ENCODE data around the gene DNMT3A. TPM values are rescaled to one million over a fixed set of nuclear protein-coding genes. Genes with fewer than 3 reads are reported as not detected.

Gene DNMT3A
- total and polyA plus RNA-seq, 10 donors: 9.0 to 64.6 (median 33.2) TPM

DNA sequence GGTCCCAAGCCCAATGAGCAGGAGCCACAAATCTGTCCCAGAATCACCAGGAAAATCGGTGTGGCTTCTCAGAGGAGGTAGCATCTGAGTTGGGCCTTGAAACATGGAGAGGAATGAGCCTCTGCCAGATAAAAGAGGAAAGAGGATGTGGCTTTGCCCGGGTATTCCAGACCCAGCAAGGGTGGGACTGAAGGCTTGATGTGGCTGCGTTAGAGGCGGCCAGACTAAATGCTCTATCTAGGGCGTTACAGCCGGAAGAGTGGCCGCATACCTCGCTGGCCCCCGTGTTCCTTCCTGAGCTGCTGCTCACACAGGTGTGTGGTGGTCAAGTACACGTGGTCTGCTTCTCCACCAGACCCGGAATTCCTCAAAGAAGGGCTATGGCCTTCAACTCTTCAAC lies 139.4 kb downstream of the DNMT3A start:
- Histone ChIP-seq H3K4me3 (no peak overlapping the region), H3K4me1 (peaks cover 0 to 45% (median 23%) of the 10 kb centered on the region in 6 donors), H3K27me3 (replicated peaks in 1 of 7) (peaks cover 0 to 5% (median 0%) of the 10 kb centered on the region in 7 donors), H3K36me3 (no peaks in the 10 kb centered on the region), H3K27ac (no peak overlapping the region), H3K9me3 (no peaks in the 10 kb centered on the region)
- TF ChIP-seq POLR2AphosphoS5 (IDR thresholded peaks at IDR 0.05) (no peak), POLR2A (IDR thresholded peaks at IDR 0.05) (no peak)
- TF ChIP-seq, protein P1, sequence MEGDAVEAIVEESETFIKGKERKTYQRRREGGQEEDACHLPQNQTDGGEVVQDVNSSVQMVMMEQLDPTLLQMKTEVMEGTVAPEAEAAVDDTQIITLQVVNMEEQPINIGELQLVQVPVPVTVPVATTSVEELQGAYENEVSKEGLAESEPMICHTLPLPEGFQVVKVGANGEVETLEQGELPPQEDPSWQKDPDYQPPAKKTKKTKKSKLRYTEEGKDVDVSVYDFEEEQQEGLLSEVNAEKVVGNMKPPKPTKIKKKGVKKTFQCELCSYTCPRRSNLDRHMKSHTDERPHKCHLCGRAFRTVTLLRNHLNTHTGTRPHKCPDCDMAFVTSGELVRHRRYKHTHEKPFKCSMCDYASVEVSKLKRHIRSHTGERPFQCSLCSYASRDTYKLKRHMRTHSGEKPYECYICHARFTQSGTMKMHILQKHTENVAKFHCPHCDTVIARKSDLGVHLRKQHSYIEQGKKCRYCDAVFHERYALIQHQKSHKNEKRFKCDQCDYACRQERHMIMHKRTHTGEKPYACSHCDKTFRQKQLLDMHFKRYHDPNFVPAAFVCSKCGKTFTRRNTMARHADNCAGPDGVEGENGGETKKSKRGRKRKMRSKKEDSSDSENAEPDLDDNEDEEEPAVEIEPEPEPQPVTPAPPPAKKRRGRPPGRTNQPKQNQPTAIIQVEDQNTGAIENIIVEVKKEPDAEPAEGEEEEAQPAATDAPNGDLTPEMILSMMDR (IDR thresholded peaks at IDR 0.05 in 8 of 11, conservative IDR thresholded peaks at IDR 0.05 in 3 of 11): no peak
- 25 to 51% (median 49%) methylated on average over 11 of the region's 11 CpGs for WGBS, 5 donors
- intact Hi-C loops (cut with DNase I; ENCODE audit: low total_unique reads): no loop called here
- no peak for DNase-seq

DNA sequence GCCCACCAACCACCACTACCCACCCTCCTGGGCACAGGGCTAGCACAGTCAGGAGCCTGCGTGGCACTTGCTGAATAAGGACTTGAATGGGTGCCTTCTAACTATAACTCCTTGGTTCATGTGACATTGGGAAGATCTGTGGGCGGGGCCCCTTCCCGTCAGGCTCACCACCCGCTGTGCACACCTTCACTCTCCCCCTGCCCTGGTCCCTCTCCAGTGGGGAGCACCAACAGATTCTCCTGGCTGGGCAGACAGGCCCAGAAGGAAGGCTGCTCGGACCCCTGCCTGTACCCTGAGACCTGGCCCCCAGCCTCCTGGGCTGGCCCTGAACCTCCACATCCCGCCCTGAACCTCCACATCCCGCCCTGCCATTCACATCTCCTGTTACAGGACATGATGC lies 139.9 kb downstream of the DNMT3A start:
- no peaks in the 10 kb centered on the region for H3K36me3 ChIP-seq
- TF ChIP-seq, protein P1 (IDR thresholded peaks at IDR 0.05 in 8 of 11, conservative IDR thresholded peaks at IDR 0.05 in 3 of 11): no peak
- TF ChIP-seq POLR2AphosphoS5 (IDR thresholded peaks at IDR 0.05) (no peak), POLR2A (IDR thresholded peaks at IDR 0.05) (no peak)
- intact Hi-C loops (cut with DNase I; ENCODE audit: low total_unique reads): no loop called here
- H3K27me3 ChIP-seq (replicated peaks in 1 of 7): peaks cover 0 to 5% (median 0%) of the 10 kb centered on the region in 7 donors
- H3K27ac ChIP-seq: no peak overlapping the region
- H3K4me3 ChIP-seq: no peak overlapping the region
- WGBS, 5 donors: 88 to 100% (median 96%) methylated on average over 2 to 7 of the region's 7 CpGs
- no peaks in the 10 kb centered on the region for H3K9me3 ChIP-seq
- H3K4me1 ChIP-seq: peaks cover 0 to 45% (median 19%) of the 10 kb centered on the region in 6 donors
- DNase-seq: no peak

DNA sequence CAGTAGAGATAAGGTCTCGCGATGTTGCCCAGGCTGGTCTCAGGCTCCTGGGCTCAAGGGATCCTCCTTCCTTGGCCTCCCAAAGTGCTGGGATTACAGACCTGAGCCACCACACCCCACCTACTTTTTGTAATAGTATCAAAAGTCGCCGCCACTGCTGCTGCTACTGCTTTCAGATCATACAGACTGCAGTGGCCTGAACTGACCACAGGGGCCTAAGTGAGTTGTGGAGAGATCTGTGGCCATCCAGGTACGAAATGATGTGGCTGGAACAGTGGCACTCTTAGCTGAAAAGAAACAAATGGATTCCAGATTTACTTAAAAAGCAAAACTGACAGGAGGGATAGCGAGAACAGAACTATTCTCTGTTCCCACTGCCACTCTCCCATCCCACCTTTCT lies 140.5 kb downstream of the DNMT3A start:
- Histone ChIP-seq H3K9me3 (no peaks in the 10 kb centered on the region), H3K27me3 (replicated peaks in 1 of 7) (peaks cover 0 to 5% (median 0%) of the 10 kb centered on the region in 7 donors), H3K4me1 (peaks cover 0 to 45% (median 21%) of the 10 kb centered on the region in 6 donors), H3K36me3 (no peaks in the 10 kb centered on the region), H3K4me3 (no peak overlapping the region), H3K27ac (no peak overlapping the region)
- TF ChIP-seq POLR2A (IDR thresholded peaks at IDR 0.05): no peak
- TF ChIP-seq, protein P1 (IDR thresholded peaks at IDR 0.05 in 8 of 11, conservative IDR thresholded peaks at IDR 0.05 in 3 of 11): no peak
- no peak for TF ChIP-seq POLR2AphosphoS5 (IDR thresholded peaks at IDR 0.05)
- intact Hi-C loops (cut with DNase I; ENCODE audit: low total_unique reads): no loop called here
- WGBS, 5 donors: 83 to 96% (median 88%) methylated on average over 6 of the region's 6 CpGs
- DNase-seq: no peak

DNA sequence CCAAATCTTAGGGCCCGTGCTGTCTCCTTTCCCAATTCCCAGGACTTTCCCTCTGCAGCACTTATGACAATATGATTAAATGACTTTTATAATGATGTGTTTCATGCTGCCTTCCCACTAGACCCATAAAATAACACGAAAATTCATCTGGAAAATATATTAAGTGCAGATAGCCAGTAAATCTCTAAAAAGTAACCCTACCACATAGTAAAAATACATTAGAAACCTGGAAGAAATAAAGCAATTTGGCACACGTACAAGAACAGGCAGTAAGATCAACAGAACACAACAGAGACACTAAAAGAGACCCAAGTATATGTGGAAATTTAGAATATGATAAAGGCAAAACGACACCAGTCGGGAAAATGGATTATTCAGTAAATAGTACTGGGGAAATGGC lies 143.1 kb downstream of the DNMT3A start:
- no peaks in the 10 kb centered on the region for H3K36me3 ChIP-seq
- H3K9me3 ChIP-seq: no peaks in the 10 kb centered on the region
- intact Hi-C loops (cut with DNase I; ENCODE audit: low total_unique reads): no loop called here
- H3K4me1 ChIP-seq: peaks cover 0 to 33% (median 13%) of the 10 kb centered on the region in 6 donors
- no peak for DNase-seq
- H3K27me3 ChIP-seq (replicated peaks in 1 of 7): no peaks in the 10 kb centered on the region
- 79 to 92% (median 85%) methylated on average over 5 of the region's 5 CpGs for WGBS, 5 donors
- H3K4me3 ChIP-seq: no peak overlapping the region
- H3K27ac ChIP-seq: no peak overlapping the region
- TF ChIP-seq, protein P1 (IDR thresholded peaks at IDR 0.05 in 8 of 11, conservative IDR thresholded peaks at IDR 0.05 in 3 of 11): no peak
- TF ChIP-seq POLR2AphosphoS5 (IDR thresholded peaks at IDR 0.05) (no peak), POLR2A (IDR thresholded peaks at IDR 0.05) (no peak)
